NCI-H446 treated with DMSO at 0.1 percent for 48 hours (cell line): ENCODE measurements around the gene ACAD11.
"Not testable (repeated sequence)": the region's sequence is repeated elsewhere in the genome, so short reads cannot be mapped to it uniquely, and the experiment has no call there.

ENCODE experiments used
- DNase-seq: peaks from one replicate; lab custom pipeline; 2025; lab: John Stamatoyannopoulos, UW

The ACAD11 gene

DNA sequence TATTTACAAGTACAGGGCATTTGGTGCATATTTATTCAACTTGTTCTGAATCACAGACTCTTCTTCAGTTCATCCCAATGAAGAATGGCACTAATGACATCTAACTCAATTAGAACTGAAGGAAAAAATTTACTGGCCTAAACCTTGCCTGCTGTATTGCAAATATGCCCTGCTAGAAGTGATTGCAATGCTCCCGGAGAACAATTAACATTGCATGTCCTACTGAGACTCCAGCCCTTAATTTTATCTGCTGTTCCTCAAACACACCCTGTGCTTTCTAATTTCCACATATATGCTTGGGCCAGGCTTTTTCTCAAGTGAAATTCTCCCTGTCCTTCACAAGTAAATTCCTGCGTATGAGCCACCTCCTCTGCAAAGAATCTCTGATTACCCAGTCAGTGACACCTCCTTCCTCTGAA, 54.2 kb downstream of the ACAD11 start:
- DNase-seq: no peak

DNA sequence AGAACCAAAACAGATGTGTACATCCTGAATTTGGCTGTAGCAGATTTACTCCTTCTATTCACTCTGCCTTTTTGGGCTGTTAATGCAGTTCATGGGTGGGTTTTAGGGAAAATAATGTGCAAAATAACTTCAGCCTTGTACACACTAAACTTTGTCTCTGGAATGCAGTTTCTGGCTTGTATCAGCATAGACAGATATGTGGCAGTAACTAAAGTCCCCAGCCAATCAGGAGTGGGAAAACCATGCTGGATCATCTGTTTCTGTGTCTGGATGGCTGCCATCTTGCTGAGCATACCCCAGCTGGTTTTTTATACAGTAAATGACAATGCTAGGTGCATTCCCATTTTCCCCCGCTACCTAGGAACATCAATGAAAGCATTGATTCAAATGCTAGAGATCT, 59.0 kb downstream of the ACAD11 start:
- not testable (repeated sequence) for DNase-seq

DNA sequence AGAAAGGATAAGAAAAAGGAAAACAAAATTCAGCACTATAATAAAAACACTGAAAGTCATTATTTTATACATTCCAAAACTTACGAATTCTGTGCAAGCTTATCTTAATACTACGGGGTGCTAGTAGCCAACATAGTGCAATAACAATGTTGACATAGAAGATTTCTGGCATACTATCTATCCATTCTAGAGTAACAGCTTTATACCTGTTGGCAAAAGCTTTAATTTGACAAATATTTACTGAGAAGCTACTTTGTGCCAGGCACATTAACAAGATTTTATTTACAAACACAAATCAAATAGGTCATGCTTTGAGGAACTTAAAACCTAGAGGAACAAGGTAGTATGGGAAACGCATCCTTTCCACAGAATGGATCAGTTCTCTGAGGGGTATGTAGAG, 61.4 kb downstream of the ACAD11 start:
- DNase-seq: no peak

DNA sequence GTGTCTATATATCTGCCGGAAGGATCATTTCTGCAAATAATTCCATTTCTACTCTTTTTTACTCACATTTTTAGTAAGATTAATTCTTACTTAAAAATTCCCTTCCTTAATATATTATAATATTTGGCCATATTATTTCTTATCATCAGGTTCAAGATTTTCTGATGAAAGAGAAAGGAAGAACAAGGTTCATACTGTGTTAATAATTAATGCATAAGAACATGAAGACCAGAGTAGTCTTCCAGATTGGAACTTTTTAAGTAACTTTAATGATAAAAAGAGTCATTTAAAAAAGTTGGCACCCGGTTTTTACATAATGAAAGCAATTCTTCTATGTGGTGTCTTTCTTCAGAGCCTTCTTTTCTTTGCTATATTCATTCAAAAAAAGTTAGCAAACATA, 61.9 kb downstream of the ACAD11 start:
- DNase-seq: no peak

DNA sequence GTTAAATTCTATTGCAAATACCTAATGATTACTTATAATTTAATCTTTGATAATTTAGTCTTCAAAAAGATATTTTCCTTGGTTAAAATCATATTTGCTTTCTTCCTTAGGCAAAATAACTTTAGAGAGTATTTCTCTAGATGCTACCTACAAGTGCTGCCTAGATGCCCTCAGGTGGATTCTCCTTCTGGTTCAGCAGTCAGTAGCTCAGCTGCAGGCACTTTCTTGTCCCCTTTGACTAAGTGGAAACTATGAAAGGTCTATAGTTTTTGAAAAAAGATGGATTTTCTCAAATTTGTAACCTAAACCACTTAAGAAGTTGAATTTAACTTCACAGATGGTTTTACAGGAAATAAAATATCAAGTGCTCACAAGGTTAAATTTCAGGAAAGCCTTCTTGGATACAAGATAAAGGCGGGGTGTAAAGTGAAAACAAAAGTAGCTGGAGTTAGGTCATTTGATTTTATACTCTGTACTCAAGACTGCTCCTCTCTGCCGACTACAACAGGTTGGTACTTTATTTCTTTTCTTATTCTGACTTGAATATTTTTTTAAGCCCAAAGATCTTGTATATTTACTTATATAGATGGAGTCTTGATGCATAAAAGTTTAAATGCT, 62.7 kb downstream of the ACAD11 start, which contains the start of gene ACKR4:
TSS of gene ACKR4 (plus strand) at position 455 of the 618 bp plus-strand sequence. CDS start 3,128 bp downstream, outside the sequence.
- DNase-seq: no peak

DNA sequence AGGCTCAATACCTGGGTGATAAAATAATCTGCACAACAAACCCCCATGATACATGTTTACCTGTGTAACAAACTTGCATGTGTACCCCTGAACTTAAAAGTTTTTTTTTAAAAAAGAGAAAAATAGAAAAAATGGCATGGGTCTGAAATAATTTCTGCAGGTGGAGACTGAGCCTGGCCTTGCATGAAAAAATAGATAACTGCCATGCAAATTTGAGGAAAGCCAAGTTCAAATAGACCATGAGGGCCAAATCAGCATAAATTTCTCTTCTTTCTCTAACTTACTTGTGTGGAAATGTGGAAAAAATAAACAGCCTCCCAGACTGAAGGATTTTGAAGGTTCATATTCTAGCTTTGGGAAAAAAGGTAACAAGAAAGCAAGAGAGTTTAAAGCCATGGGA, 63.3 kb downstream of the ACAD11 start:
- no peak for DNase-seq

DNA sequence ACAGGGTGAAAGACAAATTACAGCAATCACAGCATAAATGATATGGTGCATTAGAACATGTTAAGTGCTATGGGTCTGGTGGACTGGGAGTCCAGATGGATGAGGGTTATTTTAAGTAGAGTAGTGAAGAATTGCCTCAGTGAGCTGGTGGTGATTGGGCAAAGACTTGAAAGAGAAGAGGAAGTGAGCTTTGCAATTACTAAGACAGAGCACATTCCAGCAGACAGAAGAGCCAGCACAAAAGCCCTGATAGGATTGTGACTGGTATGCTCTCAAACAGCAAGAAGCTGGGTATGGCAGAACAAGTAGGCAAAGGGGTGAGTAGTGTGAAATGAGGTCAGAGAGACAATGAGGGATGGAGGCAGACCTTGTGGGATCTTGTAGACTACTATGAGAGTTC, 64.6 kb downstream of the ACAD11 start:
- DNase-seq: no peak

DNA sequence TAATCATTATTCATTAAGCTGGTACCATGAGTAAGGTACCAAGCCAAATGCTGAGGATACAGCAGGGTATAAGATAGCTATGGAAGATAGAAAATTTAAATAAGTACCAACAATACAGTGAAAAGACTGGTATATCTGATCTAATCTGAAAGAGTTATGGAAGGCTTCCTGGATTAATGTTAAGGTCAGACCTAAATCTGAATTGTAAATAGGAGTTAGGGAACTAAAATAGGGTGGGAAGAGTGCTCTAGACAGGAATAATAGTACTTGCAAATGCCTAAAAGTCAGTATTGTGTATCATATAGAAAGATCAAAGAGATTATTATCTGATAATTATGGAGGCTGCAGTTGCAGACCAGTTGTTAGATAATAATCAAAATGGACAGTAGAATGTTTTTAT, 65.1 kb downstream of the ACAD11 start:
- no peak for DNase-seq

DNA sequence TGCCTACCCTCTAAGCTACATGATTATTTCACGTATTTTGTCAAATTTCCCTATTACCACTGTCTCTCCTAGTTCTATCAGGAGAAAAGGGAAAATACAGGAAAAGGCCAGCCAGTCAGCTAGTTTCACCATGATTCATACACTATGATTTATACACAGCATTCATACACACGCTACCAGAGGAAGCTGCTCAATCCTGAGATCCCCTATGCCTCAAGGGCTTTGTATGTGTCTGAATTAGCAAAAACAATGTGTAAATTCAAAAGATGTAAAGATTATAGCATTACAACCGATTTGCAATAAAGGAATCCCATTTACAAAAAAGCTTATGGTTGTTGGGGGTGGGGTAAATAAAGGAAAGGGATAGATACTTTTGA, 65.7 kb downstream of the ACAD11 start:
- no peak for DNase-seq

DNA sequence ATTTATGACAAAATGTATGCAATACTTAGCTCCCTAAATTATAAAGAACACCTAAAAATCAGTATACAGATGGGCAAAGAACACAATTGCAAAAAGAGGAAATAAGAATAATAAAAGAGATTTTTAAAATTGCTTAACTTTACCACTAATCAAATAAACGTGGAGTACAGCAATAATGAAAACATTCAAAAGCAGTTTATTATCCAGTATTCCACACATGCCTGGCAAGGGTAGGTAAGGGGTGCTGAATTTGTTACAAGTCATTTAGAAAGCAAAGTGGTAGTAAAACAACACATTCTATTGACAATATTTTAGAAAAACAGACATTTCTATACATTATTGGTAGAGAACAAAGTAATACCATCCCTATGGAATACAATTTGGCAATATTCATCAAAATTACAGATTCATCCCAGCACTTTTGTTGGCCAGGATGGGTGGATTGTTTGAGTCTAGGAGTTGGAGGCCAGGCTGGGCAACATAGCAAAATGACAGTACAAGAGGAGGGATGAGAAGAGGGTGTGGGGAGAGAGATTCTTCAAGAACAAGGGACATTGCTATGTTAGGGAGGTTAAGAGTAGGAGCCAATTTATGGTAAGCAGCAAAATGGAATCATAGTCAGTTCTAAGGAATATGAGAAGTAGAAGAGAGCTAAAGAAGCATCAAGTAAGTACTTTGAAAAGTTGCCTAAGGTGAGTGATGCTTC, 66.2 kb downstream of the ACAD11 start:
- no peak for DNase-seq

DNA sequence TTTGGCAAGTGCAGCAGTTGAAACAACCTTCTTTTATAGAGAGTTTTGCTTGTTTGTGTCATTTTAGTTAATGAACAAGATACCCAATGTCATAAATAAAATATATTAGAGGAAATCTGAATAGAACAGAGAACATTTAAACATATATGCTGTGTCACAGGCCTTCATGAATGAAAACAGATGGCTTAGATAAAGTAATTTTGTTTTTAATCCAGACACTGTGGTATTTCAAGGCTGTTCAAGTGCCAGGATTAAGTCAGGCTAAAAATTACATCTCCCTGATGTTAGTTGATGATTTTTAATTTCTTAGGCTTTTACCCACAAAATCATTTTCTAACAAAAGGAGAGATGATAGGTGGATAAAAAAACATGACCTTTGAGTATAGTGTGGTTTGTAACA, 67.4 kb downstream of the ACAD11 start:
- DNase-seq: no peak

DNA sequence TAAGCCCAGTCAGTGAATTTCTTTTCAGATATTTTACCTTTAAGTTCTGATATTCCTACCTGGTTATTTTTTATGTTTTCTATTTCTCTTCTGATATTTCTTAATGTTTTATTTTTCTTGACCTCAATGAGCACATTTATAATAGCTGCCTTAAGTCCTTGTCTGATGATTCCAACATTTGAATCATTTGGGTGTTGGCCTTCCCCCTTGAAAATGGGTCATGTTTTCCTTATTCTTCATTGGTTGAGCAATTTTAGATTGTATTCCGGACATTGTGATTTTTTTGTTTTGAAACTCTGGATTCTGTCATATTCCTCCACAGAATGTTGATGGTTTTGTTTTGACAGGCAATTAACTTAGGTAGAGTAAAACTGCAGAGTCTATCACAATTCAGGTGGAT, 72.2 kb downstream of the ACAD11 start:
- DNase-seq: no peak

DNA sequence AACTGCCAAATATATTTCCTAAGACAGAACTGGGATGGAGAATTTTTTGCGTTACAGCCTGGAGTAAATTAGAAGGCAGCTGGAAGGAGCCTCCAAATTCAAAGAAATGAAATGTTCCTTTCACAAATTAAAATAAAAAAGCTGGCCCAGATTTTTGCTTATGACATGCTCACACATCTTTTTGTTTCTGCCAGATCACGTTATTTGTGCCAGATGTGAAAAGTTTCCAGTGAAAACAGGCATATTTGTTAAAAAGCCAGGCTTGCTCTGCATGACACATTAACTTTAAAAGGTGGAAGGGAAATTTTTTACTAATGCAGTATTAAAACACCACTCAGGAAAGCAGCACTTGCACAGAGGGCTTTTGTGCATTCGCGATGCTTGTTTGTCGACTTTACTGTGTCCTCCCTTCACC, 85.8 kb downstream of the ACAD11 start:
- no peak for DNase-seq

DNA sequence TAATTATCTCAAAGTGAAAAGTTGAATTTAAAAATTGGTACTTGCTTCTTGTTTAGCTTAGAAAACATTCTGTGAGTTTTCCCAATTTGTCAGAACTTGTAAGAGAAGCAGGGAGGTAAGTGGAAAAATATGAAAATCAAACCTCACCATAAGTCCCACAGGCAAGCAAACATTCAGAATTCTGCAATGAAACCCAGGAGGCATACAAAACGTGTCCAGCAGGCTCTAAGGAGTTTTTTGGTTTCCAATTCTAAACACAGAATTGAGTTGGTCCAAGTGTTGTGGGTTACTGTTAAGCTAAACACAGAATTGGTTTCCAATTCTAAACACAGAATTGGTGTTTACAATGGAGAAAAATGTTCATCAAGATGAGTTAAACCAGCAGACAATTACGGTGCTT, 89.6 kb downstream of the ACAD11 start:
- DNase-seq: no peak

DNA sequence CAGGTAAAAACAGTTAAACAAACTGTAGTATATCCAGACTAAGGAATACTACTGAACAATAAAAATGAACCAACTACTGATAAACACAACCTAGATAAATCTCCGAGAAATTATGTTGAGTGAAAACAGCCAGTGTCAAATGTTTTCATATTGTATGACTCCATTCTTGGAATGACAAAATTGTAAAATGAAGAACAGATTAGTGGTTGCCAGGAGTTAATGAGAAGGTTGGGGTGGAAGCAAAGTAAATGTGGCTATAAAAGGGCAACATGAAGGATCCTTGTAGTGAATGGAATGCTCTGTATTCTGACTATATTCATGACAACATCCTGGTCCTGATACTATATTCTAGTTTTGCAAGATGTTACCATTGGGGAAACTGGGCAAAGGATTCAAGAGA, 90.0 kb downstream of the ACAD11 start:
- DNase-seq: no peak

DNA sequence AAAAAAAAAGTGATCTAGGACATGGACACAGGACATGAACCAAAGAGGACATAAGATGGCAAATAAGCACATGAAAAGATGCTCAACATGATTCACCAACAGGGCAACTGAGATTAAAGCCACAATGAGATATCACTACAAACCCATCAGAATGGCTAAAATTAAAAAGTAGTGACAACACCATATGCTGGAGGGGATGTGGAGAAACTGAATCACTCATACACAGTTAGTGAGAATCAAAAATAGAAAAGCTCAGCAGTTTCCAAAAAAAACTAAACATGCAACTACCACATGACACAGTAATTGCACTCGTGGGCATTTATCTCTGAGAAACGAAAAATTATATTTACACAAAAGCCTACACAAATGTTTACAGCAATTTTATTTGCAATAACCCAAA, 90.5 kb downstream of the ACAD11 start:
- DNase-seq: no peak

DNA sequence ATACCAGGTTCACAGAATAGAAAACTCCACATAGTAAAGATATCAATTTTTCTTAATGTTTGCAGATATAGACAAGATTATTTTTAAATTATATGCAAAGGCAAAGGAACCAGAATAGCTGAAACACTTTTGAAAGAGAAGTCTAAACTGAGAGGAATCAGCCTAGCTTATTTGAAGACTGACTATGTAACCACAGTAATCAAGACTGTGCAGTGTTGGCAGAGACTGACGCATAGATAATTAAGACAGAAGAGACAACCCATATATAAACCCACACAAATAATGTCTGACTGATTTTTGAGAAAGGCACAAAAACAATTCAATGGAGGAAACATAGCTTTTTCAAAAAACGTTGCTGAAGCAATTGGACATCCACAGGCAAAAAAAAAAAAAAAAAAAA, 91.2 kb downstream of the ACAD11 start:
- no peak for DNase-seq

DNA sequence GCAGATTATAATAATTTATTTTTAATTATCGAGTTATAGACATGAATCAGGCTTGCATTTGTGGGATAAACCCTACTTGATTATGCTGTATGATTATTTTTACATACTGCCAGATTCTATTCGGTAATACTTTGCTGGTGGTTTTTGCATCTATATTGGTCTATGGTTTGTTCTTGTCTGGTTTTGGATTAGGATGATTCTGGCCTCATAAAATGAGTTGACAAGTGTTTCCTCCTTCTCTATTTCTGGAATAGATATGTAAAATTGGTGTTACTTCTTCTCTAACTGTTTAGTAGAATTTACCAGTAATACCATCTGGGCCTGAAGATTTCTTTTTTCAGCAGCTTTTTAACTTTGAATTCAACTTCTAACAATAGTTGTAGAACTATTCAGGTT, 95.5 kb downstream of the ACAD11 start:
- DNase-seq: no peak

DNA sequence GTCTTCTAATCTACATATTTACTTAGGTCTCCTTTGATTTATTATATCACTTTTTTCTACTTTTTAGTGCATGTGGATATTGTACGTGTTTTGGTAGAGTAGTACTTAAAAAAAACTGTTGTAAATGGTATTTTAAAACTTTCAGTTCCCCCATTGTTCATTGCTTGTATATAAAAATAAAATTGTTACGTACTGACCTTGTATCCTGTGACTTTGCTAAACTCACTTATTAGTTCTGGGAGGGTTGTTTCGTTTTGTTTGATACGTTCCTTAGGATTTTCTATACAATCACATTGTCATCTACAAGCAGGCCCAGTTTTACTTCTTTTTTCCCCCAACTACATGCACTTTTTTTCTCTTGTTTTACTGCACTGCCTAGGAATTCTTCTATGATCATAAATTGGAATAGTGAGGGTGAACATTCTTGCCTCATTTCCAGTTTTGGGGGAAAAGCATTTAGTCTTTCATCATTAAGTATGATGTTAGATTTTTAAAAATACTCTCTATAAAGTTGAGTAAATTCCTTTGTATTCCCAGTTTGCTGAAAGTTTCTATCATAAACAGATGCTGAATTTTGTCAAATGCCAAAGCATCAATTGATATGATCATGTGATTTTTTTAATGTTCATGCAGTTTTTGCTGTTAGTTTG, 96.1 kb downstream of the ACAD11 start:
- DNase-seq: no peak

DNA sequence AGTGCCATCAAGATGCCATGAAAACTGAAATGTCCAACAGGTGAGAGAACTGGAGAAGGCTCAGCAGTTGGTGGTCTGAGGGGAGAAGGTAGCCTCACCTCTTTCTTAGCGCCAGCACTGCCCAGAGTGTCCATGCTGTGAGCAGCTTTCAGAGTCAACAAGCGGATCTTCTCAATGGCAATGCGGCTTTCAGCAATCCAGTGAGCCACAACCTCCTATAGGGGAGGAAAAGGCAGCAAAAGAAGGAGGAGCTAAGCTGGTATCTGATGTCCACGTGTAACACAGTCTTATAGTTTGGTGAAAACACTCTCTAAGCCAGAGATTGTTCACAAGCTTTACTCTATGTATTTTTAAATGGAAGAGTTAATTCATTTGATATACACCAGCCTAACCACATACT, 98.6 kb downstream of the ACAD11 start:
- no peak for DNase-seq

DNA sequence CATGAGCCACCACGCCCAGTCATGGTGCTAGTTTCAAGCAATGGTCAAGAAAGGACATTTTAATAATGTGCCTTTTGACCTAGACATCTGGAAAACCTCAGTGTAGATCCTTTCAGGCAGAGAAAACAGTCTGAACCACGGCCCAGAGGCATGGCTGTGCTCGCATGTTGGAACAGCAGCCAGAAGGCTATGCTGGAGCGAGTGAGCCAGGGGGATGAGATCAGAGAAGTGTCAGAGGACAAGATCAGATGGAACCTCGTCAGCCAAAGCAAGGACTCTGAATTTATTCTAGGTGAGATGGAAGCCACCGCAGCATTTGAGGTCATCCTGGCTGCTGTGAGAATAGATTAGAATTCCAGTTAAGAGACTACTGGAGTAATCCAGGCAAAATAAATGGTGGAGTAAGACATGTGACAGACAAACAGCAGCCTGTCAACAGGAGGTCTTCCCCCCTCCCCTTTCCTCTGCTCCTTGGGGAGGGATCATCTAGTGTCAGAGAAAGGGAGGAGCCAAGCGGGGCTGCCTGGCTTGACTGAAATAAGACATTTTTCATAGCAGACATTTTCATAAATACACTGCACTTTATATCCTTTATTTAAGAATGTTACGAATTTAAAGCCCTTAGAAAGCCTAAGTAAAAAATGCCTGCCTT, 103.0 kb downstream of the ACAD11 start:
- DNase-seq: no peak

DNA sequence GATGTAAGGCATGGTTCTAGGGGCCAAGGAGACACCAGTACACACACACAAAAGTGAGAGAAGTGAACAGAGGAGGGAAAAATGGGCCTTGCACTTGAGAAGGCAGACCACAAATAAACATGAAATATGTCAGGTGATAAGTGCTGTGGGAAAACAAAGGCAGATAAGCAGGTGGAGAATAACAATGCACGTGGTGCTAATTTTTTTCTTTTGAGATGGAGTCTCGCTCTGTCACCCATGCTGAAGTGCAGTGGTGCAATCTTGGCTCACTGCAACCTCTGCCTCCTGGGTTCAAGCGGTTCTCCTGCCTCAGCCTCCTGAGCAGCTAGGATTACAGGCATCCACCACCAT, 103.6 kb downstream of the ACAD11 start:
- not testable (repeated sequence) for DNase-seq
